EH (cell line): ENCODE measurements around the gene ST7.

ENCODE experiments used
- DNase-seq: peaks from one replicate; pipeline ENCODE4 v3.0.0-alpha.2; 2015; ENCODE audit warnings: low read depth

ST7 gene

DNA sequence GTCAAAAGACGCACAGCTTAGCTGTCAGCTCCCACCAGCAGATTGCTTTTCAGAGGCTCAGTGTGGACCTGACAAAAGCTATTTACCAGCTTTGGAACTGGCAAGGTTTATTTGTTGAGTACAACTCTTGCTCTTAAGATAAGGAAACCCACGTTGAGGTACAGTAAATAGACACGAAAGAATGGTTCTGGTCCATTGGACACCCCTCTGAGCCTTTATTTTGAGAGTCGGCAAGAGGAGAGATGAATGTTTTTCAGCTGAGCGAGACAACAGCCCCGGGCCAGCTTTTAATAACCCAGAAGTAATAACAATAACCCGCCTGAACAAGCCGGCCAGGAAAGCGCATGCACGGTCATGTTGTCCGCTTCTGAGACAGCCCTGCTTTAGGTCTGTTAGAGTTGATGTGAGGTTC, 320.5 kb downstream of the ST7 start:
- no peak for DNase-seq

DNA sequence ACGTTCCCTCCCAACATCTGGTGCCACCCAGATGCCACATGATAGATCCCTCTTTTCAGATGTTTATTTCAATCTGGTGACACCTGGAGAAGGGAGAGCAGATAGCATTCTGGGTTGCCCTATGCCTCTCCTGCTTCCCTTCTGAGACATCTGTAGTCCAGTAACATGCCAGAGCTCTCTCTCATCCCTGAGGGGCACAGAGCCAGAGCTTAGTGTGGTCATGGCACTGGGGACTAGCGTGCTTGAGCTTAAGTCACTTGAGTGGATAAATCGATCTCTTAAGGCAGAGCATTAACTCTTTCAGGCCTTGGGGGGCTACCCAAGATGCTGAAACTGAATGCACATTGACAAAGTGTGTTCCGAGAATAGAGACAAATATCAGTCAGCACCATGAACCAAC, 321.6 kb downstream of the ST7 start:
- DNase-seq, result peak; percentile 51

DNA sequence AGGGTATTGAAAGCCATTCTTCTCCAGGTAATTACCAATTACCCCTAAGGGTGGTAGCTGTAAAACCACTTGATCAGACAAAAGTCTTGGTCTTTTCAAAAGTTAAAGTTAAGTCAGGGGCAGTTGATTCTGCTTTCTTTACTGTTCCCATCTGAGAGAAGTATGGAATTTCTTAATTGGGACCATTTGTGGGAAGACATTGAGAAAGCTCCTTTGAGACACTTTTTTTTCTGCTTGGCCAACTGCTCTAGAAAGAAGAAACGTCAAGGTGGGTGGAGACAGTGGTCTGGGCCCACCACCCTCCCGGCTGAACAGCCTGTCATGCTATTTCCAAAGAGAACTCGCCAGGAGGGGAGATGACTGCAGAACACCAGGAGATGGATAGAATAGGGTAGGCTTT, 324.3 kb downstream of the ST7 start:
- no peak for DNase-seq

DNA sequence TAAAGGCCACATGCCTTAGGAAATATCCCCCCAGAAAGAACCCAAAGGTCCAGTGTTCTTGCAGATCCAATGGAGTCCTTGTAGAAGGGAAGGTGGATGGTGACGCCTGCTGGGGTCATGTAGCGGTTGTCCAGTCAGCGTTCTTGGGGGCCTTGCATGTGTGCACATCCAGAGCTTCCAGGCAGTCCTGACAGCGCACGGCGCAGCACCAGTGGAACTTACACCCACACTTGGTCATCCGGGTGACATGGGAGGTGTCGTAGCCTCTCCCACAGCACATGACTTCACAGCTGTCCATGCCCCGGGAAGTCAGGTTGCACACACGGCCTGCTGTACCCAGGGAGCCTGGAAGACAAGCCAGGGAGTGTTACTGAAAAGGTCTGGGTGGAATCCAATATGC, 324.7 kb downstream of the ST7 start:
- DNase-seq, result no peak

GRCh38 chr7:117279203-117279602, 325.9 kb downstream of the ST7 start:
- no peak for DNase-seq
